ENCODE data around the gene HSD11B2.

DNA sequence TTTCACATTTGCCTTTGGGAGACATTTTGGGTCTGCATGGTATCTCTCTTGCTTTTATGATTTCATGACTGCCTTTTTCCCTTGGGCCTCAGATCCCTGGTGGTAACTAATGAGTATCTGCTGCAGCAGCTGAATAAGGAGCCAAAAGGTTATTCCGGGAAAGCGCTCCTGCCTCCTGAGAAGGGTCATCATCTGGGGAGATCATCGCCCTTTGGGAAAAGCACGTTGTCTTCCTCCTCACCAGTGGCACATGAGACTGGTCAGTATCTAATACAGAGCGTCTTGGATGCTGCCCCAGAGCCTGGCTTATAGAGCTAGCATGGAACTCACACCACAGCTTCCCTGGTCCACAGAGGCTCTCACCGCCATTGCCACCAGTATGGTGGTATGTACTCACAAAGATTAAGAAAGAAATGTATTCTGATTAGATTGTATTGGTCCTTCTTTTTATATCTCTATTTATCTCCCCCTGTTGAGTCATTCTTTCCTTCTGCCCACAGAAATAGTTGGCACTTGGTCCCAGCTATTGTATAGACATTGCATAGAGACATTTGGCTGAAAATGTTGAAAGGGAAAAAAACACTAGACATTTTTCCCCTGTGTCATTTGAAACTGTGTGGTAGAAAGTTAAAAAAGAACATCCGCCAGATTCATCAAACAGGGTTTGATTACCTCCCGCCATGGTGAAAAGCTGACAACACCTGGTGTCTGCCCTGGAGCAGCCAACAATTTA, 46.0 kb upstream of the HSD11B2 start:
- TF ChIP-seq, protein P1, sequence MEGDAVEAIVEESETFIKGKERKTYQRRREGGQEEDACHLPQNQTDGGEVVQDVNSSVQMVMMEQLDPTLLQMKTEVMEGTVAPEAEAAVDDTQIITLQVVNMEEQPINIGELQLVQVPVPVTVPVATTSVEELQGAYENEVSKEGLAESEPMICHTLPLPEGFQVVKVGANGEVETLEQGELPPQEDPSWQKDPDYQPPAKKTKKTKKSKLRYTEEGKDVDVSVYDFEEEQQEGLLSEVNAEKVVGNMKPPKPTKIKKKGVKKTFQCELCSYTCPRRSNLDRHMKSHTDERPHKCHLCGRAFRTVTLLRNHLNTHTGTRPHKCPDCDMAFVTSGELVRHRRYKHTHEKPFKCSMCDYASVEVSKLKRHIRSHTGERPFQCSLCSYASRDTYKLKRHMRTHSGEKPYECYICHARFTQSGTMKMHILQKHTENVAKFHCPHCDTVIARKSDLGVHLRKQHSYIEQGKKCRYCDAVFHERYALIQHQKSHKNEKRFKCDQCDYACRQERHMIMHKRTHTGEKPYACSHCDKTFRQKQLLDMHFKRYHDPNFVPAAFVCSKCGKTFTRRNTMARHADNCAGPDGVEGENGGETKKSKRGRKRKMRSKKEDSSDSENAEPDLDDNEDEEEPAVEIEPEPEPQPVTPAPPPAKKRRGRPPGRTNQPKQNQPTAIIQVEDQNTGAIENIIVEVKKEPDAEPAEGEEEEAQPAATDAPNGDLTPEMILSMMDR (conservative IDR thresholded peaks at IDR 0.05), result no peak
- no peak for TF ChIP-seq EZH2 (IDR thresholded peaks at IDR 0.05; ENCODE audit: low read depth)

All from PC-9 (cell line).